Head of caudate nucleus (tissue), 42 donors: Measurements from ENCODE around the gene ZNF784.
"Not testable (repeated sequence)": the region's sequence is repeated elsewhere in the genome, so short reads cannot be mapped to it uniquely, and the experiment has no call there.

Experiments used
- DNase-seq, 42 donors: peaks; one replicate each; pipeline versions ENCODE4 v3.0.0 to v3.0.0-alpha.2; 2020 to 2021; ENCODE audit warnings: mixed read lengths in 7 of 42
- intact Hi-C: fragments of 100-400 bp; cut with DNase I; formaldehyde crosslinking; loops from one replicate; pipeline ENCODE4 v1.15.0; 2022

ZNF784 gene

GRCh38 chr19:55579766-55580621 is 44.4 kb downstream of the ZNF784 start:
- DNase-seq, result peak in 8 of 42 donors; percentile 10 to 42 (median 25)
- intact Hi-C loops, result no loop called here

- no peak for DNase-seq
- intact Hi-C loops, result no loop called here
Observed at GRCh38 chr19:55578761-55579747, 45.3 kb downstream of the ZNF784 start.

- intact Hi-C loops, result no loop called here
- no peak for DNase-seq
Observed at GRCh38 chr19:55578031-55578760, 46.2 kb downstream of the ZNF784 start.

- no peak for DNase-seq
- intact Hi-C loops, result no loop called here
Observed at GRCh38 chr19:55576746-55577145, 47.6 kb downstream of the ZNF784 start.

- DNase-seq, intact Hi-C loops: not testable (repeated sequence)
Observed at GRCh38 chr19:55573929-55574328, 50.4 kb downstream of the ZNF784 start.
